DMS114 treated with DMSO at 0.1 percent for 48 hours (cell line): ENCODE measurements around the gene SMARCD3.

ENCODE experiments used
- DNase-seq: peaks from one replicate; lab custom pipeline; 2025; ENCODE audit not compliant: unreplicated experiment; lab: John Stamatoyannopoulos, UW

The SMARCD3 gene

GRCh38 chr7:151210087-151210854 is 38.2 kb downstream of the SMARCD3 start, which contains the start of gene H2BK1:
Gene H2BK1 (minus strand): TSS chr7:151210488. CDS start chr7:151210318, 170 bp downstream.
- DNase-seq = no peak

- DNase-seq = no peak
Measured at GRCh38 chr7:151209588-151209987, 38.9 kb downstream of the SMARCD3 start.

GRCh38 chr7:151208253-151208862 is 40.1 kb downstream of the SMARCD3 start:
- no peak for DNase-seq

GRCh38 chr7:151207804-151208203 is 40.7 kb downstream of the SMARCD3 start:
- DNase-seq = no peak

- no peak for DNase-seq
Measured at GRCh38 chr7:151207315-151207714, 41.2 kb downstream of the SMARCD3 start.

GRCh38 chr7:151206914-151207313 is 41.6 kb downstream of the SMARCD3 start:
- no peak for DNase-seq

GRCh38 chr7:151205730-151206129 is 42.8 kb downstream of the SMARCD3 start:
- no peak for DNase-seq

GRCh38 chr7:151204383-151205032 is 44.0 kb downstream of the SMARCD3 start:
- no peak for DNase-seq

GRCh38 chr7:151202836-151203235 is 45.7 kb downstream of the SMARCD3 start:
- DNase-seq = no peak

GRCh38 chr7:151201751-151202150 is 46.7 kb downstream of the SMARCD3 start:
- DNase-seq = no peak

GRCh38 chr7:151201344-151201743 is 47.1 kb downstream of the SMARCD3 start:
- no peak for DNase-seq

- no peak for DNase-seq
Measured at GRCh38 chr7:151198945-151199848, 49.3 kb downstream of the SMARCD3 start.

GRCh38 chr7:151197932-151198331 is 50.6 kb downstream of the SMARCD3 start:
- no peak for DNase-seq

- no peak for DNase-seq
Measured at GRCh38 chr7:151195616-151196450, 52.7 kb downstream of the SMARCD3 start.

- DNase-seq = no peak
Measured at GRCh38 chr7:151194188-151194587, 54.3 kb downstream of the SMARCD3 start.

GRCh38 chr7:151193203-151193978 is 55.1 kb downstream of the SMARCD3 start:
- no peak for DNase-seq

- DNase-seq = no peak
Measured at GRCh38 chr7:151192002-151192539, 56.4 kb downstream of the SMARCD3 start.

- no peak for DNase-seq
Measured at GRCh38 chr7:151191544-151191943, 57.0 kb downstream of the SMARCD3 start.

GRCh38 chr7:151189038-151189437 is 59.5 kb downstream of the SMARCD3 start:
- DNase-seq = no peak
